Measurements from ENCODE around the gene ATP7B.

The ATP7B gene

DNA sequence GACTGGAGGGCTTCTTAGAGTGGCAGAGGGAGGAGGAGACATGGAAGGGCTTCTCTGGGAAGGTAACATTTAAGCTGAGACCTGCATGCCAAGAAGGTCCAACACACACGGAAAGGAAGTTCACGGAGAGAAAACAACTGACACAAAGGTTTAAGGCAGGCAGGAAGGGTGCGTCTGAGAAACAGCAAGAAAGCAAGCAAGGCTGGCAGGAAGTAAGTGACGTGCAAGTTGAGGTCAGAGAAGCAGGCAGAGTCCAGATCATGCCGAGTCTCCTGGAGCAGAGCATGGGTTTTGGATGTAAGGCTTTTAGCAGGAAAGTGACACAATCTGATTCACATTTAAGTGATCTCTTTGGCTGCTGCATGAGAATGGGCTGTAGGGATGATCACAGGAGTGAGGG lies 60.5 kb downstream of the ATP7B start:
- no peak for DNase-seq (ENCODE audit: low read depth)
- TF ChIP-seq, protein P1, sequence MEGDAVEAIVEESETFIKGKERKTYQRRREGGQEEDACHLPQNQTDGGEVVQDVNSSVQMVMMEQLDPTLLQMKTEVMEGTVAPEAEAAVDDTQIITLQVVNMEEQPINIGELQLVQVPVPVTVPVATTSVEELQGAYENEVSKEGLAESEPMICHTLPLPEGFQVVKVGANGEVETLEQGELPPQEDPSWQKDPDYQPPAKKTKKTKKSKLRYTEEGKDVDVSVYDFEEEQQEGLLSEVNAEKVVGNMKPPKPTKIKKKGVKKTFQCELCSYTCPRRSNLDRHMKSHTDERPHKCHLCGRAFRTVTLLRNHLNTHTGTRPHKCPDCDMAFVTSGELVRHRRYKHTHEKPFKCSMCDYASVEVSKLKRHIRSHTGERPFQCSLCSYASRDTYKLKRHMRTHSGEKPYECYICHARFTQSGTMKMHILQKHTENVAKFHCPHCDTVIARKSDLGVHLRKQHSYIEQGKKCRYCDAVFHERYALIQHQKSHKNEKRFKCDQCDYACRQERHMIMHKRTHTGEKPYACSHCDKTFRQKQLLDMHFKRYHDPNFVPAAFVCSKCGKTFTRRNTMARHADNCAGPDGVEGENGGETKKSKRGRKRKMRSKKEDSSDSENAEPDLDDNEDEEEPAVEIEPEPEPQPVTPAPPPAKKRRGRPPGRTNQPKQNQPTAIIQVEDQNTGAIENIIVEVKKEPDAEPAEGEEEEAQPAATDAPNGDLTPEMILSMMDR (IDR thresholded peaks at IDR 0.05; ENCODE audit: control insufficient read depth, extremely low read depth, insufficient read depth), result no peak
- H3K4me3 ChIP-seq (ENCODE audit: low read depth, low read length), result no peak overlapping the region

DNA sequence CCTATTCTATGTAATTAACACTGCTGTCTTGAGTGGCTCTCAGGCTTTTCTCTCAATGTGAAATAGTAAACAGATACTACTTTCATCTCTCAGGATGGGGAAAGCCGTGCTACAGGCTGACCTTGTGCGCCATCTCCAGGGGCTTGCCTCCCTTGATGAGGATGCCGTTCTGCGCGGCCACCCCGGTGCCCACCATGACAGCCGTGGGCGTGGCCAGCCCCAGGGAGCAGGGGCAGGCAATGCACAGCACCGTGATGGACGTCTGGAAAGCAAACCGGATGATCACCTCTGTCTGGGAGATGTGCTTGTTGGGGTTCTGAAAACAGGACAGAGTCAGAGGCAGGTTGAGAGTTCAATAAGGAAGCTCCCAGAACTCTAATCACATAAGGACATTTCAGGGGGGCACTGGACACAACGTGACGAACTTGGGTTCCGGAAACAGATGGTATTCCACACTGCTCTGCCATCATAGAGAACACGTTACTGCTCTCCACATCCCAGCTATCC lies 65.0 kb downstream of the ATP7B start:
- no peak overlapping the region for H3K4me3 ChIP-seq (ENCODE audit: low read depth, low read length)
- DNase-seq (ENCODE audit: low read depth), result no peak
- TF ChIP-seq, protein P1 (IDR thresholded peaks at IDR 0.05; ENCODE audit: control insufficient read depth, extremely low read depth, insufficient read depth), result no peak

DNA sequence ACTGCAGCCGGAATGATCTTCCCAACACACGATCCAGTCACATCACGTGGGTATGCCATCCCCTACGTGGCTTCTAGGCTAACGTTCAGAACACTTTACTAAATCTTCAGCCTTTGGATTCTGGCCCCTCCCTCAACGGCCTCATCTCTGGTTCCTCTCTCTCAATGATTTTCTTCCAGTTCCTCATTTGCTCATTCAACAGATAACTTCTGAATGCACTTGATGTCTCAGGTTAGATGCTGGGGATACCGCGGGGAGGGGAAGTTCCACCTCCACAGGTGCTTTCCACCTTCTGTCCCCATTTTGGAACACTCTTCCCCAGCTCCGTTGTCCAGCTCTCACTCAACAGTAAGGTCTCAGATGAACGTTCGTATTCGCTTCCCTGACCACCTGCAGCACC lies 66.1 kb downstream of the ATP7B start:
- DNase-seq (ENCODE audit: low read depth), result no peak

DNA sequence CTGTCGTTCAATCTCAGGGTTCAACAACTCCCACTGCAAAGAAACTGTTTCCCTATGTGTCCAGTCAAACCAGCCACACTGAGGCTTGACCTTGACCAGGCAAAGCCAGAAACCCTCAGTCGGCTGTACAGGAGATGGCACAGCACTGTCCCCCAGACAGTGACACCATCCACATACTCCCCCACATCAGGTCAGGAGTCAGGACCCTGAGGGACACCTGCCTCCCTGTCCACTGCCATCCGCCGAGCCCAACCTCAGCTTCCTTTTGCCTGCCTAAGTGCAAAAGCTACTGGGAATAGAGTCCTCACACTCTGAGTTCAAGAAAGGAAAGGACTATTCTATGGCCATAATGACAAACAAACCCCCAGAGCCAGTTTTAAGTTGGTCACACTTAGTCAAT lies 66.8 kb downstream of the ATP7B start:
- H3K4me3 ChIP-seq (ENCODE audit: low read depth, low read length), result no peak overlapping the region
- TF ChIP-seq, protein P1 (IDR thresholded peaks at IDR 0.05; ENCODE audit: control insufficient read depth, extremely low read depth, insufficient read depth), result no peak
- no peak for DNase-seq (ENCODE audit: low read depth)

More for the DNA sequence above, 66.1 kb downstream of the ATP7B start:
- H3K4me3 ChIP-seq (ENCODE audit: low read depth, low read length), result no peak overlapping the region
- TF ChIP-seq, protein P1 (IDR thresholded peaks at IDR 0.05; ENCODE audit: control insufficient read depth, extremely low read depth, insufficient read depth), result no peak

DNA sequence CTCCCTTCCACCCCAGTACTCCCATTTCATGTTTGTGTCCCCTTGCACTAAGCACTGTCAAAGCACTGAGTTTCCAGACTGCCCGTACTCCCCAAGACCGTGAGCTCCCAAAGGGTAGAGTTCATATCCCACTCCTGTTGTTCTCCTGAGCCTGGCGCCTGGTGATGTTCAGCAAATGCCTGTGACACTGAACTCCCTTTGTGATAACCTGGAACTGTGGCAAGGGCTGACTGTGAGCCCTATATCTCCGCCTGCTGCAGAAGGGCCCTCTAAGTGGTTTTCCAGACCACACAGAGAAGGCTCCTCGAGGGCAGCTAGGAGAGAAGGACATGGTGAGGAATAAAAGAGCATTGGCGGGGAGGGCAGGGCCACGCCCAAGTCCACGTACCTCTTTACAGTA lies 67.5 kb downstream of the ATP7B start:
- no peak overlapping the region for H3K4me3 ChIP-seq (ENCODE audit: low read depth, low read length)
- no peak for DNase-seq (ENCODE audit: low read depth)
- TF ChIP-seq, protein P1 (IDR thresholded peaks at IDR 0.05; ENCODE audit: control insufficient read depth, extremely low read depth, insufficient read depth), result no peak

DNA sequence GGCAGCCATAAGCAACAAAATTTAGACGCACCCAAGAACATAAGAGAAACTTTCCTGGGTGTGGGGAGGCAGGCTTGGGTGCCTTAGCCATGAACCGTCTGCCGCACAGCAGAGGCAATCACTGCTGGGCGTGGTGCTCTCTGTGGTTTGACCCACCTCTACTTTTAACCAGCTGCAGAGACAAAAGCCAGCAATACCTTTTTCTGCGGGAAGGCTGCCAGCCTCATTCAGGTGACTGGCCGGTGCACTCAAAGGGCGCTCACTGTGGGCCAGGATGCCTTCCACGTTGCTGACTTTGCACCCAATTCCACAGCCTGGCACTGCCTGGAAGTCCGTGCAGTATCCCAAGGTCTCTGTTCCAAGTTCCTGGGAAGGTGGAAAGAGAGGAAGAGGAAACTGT lies 69.1 kb downstream of the ATP7B start:
- H3K4me3 ChIP-seq (ENCODE audit: low read depth, low read length), result no peak overlapping the region
- no peak for DNase-seq (ENCODE audit: low read depth)
- TF ChIP-seq, protein P1 (IDR thresholded peaks at IDR 0.05; ENCODE audit: control insufficient read depth, extremely low read depth, insufficient read depth), result no peak

DNA sequence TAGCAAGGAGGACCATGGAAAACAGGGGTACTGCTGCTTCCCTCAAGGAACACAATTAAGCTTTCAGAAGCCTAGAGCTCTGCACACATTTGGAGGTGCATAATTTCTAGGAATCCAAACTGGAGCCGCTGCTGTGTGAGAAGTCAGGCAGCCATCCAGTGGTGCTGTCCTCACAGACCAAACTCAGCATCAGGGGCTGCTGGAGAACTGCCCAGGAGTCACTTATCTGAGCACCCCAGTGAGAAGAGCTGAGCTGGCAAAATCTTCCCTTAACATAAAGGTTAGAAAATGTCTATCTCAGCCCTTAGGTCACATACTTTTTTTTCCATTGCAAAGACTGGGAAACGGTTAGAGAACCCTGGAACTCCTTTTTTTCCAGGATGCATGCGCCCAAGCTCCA lies 72.8 kb downstream of the ATP7B start:
- no peak overlapping the region for H3K4me3 ChIP-seq (ENCODE audit: low read depth, low read length)
- no peak for DNase-seq (ENCODE audit: low read depth)
- TF ChIP-seq, protein P1 (IDR thresholded peaks at IDR 0.05; ENCODE audit: control insufficient read depth, extremely low read depth, insufficient read depth), result no peak

All from LNCaP clone FGC (cell line).